A673 (cell line): ENCODE data around the gene TCP11.

Experiments
- CTCF ChIP-seq: fragments of 300-800, 200-600 bp; sonication (generic); conservative IDR thresholded peaks from 2 replicates; pipeline ENCODE4 v1.5.1; 2017; ENCODE audit warnings: low read depth, mild to moderate bottlenecking, antibody characterized with exemption, low read length, moderate library complexity, mixed read lengths
- EZH2 ChIP-seq: fragments of 200-600 bp; sonication (generic); IDR thresholded peaks from 2 replicates; pipeline ENCODE4 v1.6.1; 2017; ENCODE audit warnings: borderline replicate concordance, low read depth, mild to moderate bottlenecking, mixed read lengths, antibody characterized with exemption, low read length; ENCODE audit not compliant: poor library complexity, severe bottlenecking

- no peak for TF ChIP-seq EZH2
- no peak for TF ChIP-seq CTCF
Measured at GRCh38 chr6:35068206-35068605, 72.9 kb downstream of the TCP11 start.
